ENCODE measurements around the gene OR8G1. TPM values are rescaled to one million over a fixed set of nuclear protein-coding genes. Genes with fewer than 3 reads are reported as not detected.
"Not testable (repeated sequence)": the region's sequence is repeated elsewhere in the genome, so short reads cannot be mapped to it uniquely, and the experiment has no call there.

Gene OR8G1
- total RNA-seq, 2 donors from 2014 or later = not detected

DNA sequence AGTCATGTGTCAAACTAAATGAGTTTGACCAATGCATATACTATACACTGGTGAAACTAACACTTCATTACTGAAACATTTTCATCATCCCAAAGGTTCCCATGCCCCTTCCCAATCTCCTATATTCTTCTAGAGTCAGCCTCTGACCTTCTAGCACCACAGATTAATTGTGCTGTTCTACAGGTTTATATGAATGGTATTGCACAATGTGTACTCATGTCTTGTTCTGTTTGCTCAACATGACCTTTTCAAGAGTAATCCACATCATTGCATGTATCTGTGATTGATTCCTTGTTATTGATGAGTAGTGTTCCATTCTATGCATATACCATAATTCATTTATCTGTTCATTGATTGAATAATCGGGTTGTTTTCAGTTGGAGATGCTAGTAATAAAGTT lies 7.5 kb upstream of the OR8G1 start:
- DNase-seq (ENCODE audit: low spot score) = no peak
- Histone ChIP-seq H3K4me3 (no peak overlapping the region), H3K9me3 (no peaks in the 10 kb centered on the region), H3K27me3 (replicated peaks; ENCODE audit: insufficient read depth) (no peaks in the 10 kb centered on the region), H3K27ac (no peak overlapping the region), H3K36me3 (no peaks in the 10 kb centered on the region), H3K4me1 (replicated peaks) (no peaks in the 10 kb centered on the region)
- TF ChIP-seq POLR2AphosphoS5 (IDR thresholded peaks at IDR 0.05) (no peak), POLR2A (IDR thresholded peaks at IDR 0.05) (no peak)
- TF ChIP-seq, protein P1, sequence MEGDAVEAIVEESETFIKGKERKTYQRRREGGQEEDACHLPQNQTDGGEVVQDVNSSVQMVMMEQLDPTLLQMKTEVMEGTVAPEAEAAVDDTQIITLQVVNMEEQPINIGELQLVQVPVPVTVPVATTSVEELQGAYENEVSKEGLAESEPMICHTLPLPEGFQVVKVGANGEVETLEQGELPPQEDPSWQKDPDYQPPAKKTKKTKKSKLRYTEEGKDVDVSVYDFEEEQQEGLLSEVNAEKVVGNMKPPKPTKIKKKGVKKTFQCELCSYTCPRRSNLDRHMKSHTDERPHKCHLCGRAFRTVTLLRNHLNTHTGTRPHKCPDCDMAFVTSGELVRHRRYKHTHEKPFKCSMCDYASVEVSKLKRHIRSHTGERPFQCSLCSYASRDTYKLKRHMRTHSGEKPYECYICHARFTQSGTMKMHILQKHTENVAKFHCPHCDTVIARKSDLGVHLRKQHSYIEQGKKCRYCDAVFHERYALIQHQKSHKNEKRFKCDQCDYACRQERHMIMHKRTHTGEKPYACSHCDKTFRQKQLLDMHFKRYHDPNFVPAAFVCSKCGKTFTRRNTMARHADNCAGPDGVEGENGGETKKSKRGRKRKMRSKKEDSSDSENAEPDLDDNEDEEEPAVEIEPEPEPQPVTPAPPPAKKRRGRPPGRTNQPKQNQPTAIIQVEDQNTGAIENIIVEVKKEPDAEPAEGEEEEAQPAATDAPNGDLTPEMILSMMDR (IDR thresholded peaks at IDR 0.05) = no peak
- intact Hi-C loops (cut with DNase I) = no loop called here
- 43% methylated on average over 1 of the region's 1 CpG for WGBS

DNA sequence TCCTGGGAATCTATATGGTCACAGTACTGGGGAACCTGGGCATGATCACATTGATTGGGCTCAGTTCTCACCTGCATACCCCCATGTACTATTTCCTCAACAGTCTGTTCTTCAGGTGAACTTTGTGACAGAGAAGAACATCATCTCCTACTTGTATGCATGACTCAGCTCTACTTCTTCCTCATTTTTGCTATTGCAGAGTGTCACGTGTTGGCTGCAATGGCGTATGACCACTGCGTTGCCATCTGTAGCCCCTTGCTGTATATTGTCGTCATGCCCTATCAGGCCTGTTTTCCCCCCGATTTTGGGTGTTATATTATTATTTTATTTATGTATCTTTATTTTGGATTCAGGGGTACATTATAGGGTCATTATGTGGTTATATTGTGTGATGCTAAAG lies 2.4 kb upstream of the OR8G1 start:
- no peaks in the 10 kb centered on the region for H3K27me3 ChIP-seq (replicated peaks; ENCODE audit: insufficient read depth)
- WGBS = 64% methylated on average over 5 of the region's 5 CpGs
- H3K9me3 ChIP-seq = no peaks in the 10 kb centered on the region
- no peak for TF ChIP-seq POLR2AphosphoS5 (IDR thresholded peaks at IDR 0.05)
- TF ChIP-seq POLR2A (IDR thresholded peaks at IDR 0.05) = no peak
- TF ChIP-seq, protein P1 (IDR thresholded peaks at IDR 0.05) = no peak
- intact Hi-C loops (cut with DNase I) = no loop called here
- H3K4me1 ChIP-seq (replicated peaks) = no peaks in the 10 kb centered on the region
- no peak overlapping the region for H3K4me3 ChIP-seq
- no peak for DNase-seq (ENCODE audit: low spot score)
- H3K27ac ChIP-seq = no peak overlapping the region
- H3K36me3 ChIP-seq = no peaks in the 10 kb centered on the region

DNA sequence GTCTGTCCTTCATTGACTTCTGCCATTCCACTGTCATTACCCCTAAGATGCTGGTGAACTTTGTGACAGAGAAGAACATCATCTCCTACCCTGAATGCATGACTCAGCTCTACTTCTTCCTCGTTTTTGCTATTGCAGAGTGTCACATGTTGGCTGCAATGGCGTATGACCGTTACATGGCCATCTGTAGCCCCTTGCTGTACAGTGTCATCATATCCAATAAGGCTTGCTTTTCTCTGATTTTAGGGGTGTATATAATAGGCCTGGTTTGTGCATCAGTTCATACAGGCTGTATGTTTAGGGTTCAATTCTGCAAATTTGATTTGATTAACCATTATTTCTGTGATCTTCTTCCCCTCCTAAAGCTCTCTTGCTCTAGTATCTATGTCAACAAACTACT lies 9.0 kb downstream of the OR8G1 start:
- 74% methylated on average over 3 of the region's 3 CpGs for WGBS
- DNase-seq (ENCODE audit: low spot score) = not testable (repeated sequence)

DNA sequence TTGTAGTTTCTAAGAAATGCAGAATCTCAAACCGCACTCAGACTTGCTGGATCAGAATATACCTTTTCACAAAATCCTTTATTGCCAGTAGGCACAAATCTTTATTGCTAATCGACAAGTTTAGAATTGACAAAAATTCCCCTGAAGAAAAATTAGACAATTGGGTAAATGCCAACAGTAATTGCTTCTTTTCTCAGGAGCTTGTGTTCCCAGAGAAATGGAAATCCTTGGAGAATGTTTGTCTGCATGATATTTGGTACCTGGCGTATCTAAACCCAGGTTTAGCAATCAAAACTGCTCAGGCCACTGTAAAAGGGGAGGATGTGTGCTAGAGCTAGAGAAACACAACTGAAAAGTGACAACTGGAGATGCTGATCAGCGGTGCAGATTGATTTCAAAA lies 15.2 kb downstream of the OR8G1 start, which contains the start of gene OR8G5:
Gene OR8G5 (plus strand): TSS at position 301 of the 400 bp plus-strand sequence. CDS start 8,556 bp downstream, outside the sequence.
- no peak within 1 kb of the TSS for H3K27ac ChIP-seq
- 66% methylated on average over 4 of the region's 4 CpGs for WGBS
- intact Hi-C loops (cut with DNase I) = no loop called here
- no peak for DNase-seq (ENCODE audit: low spot score)
- H3K4me3 ChIP-seq = no peak within 1 kb of the TSS
- no peaks in the 10 kb centered on the region for H3K36me3 ChIP-seq
- no peaks in the 10 kb centered on the region for H3K4me1 ChIP-seq (replicated peaks)
- TF ChIP-seq, protein P1 (IDR thresholded peaks at IDR 0.05) = no peak
- TF ChIP-seq POLR2AphosphoS5 (IDR thresholded peaks at IDR 0.05) (no peak), POLR2A (IDR thresholded peaks at IDR 0.05) (no peak)
- H3K27me3 ChIP-seq (replicated peaks; ENCODE audit: insufficient read depth) = no peaks in the 10 kb centered on the region
- no peaks in the 10 kb centered on the region for H3K9me3 ChIP-seq

More for the DNA sequence above, 9.0 kb downstream of the OR8G1 start:
- H3K4me1 ChIP-seq (replicated peaks); H3K9me3 ChIP-seq; H3K4me3 ChIP-seq; H3K36me3 ChIP-seq; H3K27ac ChIP-seq; intact Hi-C loops (cut with DNase I); H3K27me3 ChIP-seq (replicated peaks; ENCODE audit: insufficient read depth): not testable (repeated sequence)

DNA sequence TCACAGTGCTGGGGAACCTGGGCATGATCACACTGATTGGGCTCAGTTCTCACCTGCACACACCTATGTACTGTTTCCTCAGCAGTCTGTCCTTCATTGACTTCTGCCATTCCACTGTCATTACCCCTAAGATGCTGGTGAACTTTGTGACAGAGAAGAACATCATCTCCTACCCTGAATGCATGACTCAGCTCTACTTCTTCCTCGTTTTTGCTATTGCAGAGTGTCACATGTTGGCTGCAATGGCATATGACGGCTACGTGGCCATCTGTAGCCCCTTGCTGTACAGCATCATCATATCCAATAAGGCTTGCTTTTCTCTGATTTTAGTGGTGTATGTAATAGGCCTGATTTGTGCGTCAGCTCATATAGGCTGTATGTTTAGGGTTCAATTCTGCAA lies 24.1 kb downstream of the OR8G1 start:
- H3K9me3 ChIP-seq; intact Hi-C loops (cut with DNase I); DNase-seq (ENCODE audit: low spot score); H3K4me3 ChIP-seq; H3K27ac ChIP-seq; H3K4me1 ChIP-seq (replicated peaks); H3K36me3 ChIP-seq; H3K27me3 ChIP-seq (replicated peaks; ENCODE audit: insufficient read depth): not testable (repeated sequence)
- 79% methylated on average over 4 of the region's 4 CpGs for WGBS

DNA sequence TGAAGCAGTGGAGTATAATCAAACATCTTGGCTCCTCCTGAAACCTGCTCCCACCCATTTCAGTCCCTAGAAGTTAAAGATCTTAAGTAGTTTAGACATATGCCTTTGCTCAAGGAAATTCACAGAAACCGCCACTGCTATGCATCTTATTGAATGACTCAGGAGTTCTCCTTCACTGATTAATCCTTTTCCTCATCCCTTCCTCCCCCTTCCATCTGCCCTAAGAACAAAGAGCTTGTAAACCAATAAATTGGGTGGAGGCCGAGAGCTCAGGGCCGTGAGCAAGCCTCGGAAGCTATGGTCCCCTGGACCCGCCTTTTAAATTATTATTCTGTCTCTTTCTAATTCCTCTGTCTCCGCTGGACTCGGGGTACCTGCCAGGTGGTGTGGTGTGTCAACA lies 30.0 kb downstream of the OR8G1 start:
- H3K4me1 ChIP-seq (replicated peaks); H3K36me3 ChIP-seq; H3K9me3 ChIP-seq; H3K27ac ChIP-seq; H3K4me3 ChIP-seq; H3K27me3 ChIP-seq (replicated peaks; ENCODE audit: insufficient read depth); intact Hi-C loops (cut with DNase I); DNase-seq (ENCODE audit: low spot score): not testable (repeated sequence)
- 30% methylated on average over 7 of the region's 7 CpGs for WGBS

All from prostate gland (tissue), 2 donors.